ENCODE results near the gene SHISAL1.

Gene SHISAL1

GRCh38 chr22:44281768-44282637 lies 30.7 kb downstream of the SHISAL1 start:
- in situ Hi-C loops (cut with HindIII; ENCODE audit: low sequenced_read_pairs), result no loop called here

- in situ Hi-C loops (cut with HindIII; ENCODE audit: low sequenced_read_pairs), result no loop called here
Measured at GRCh38 chr22:44280665-44281188, 32.0 kb downstream of the SHISAL1 start.

GRCh38 chr22:44279069-44279360 lies 33.7 kb downstream of the SHISAL1 start:
- in situ Hi-C loops (cut with HindIII; ENCODE audit: low sequenced_read_pairs), result no loop called here

GRCh38 chr22:44278243-44279068 lies 34.3 kb downstream of the SHISAL1 start:
- in situ Hi-C loops (cut with HindIII; ENCODE audit: low sequenced_read_pairs), result no loop called here

- in situ Hi-C loops (cut with HindIII; ENCODE audit: low sequenced_read_pairs), result no loop called here
Measured at GRCh38 chr22:44277386-44278135, 35.2 kb downstream of the SHISAL1 start.

GRCh38 chr22:44276706-44277356 lies 35.9 kb downstream of the SHISAL1 start:
- in situ Hi-C loops (cut with HindIII; ENCODE audit: low sequenced_read_pairs), result no loop called here

GRCh38 chr22:44276041-44276440 lies 36.7 kb downstream of the SHISAL1 start:
- in situ Hi-C loops (cut with HindIII; ENCODE audit: low sequenced_read_pairs), result no loop called here

GRCh38 chr22:44275631-44275995 lies 37.1 kb downstream of the SHISAL1 start:
- in situ Hi-C loops (cut with HindIII; ENCODE audit: low sequenced_read_pairs), result no loop called here

GRCh38 chr22:44274918-44275630 lies 37.7 kb downstream of the SHISAL1 start:
- in situ Hi-C loops (cut with HindIII; ENCODE audit: low sequenced_read_pairs), result no loop called here

- in situ Hi-C loops (cut with HindIII; ENCODE audit: low sequenced_read_pairs), result no loop called here
Measured at GRCh38 chr22:44273175-44273574, 39.6 kb downstream of the SHISAL1 start.

GRCh38 chr22:44272401-44272771 lies 40.4 kb downstream of the SHISAL1 start:
- in situ Hi-C loops (cut with HindIII; ENCODE audit: low sequenced_read_pairs), result no loop called here

- in situ Hi-C loops (cut with HindIII; ENCODE audit: low sequenced_read_pairs), result no loop called here
Measured at GRCh38 chr22:44271732-44272400, 40.9 kb downstream of the SHISAL1 start.

GRCh38 chr22:44271010-44271500 lies 41.7 kb downstream of the SHISAL1 start:
- in situ Hi-C loops (cut with HindIII; ENCODE audit: low sequenced_read_pairs), result no loop called here

GRCh38 chr22:44270556-44270880 lies 42.2 kb downstream of the SHISAL1 start:
- in situ Hi-C loops (cut with HindIII; ENCODE audit: low sequenced_read_pairs), result no loop called here

- in situ Hi-C loops (cut with HindIII; ENCODE audit: low sequenced_read_pairs), result no loop called here
Measured at GRCh38 chr22:44269757-44270555, 42.8 kb downstream of the SHISAL1 start.

- in situ Hi-C loops (cut with HindIII; ENCODE audit: low sequenced_read_pairs), result no loop called here
Measured at GRCh38 chr22:44269117-44269498, 43.6 kb downstream of the SHISAL1 start.

- in situ Hi-C loops (cut with HindIII; ENCODE audit: low sequenced_read_pairs), result no loop called here
Measured at GRCh38 chr22:44268431-44269116, 44.2 kb downstream of the SHISAL1 start.

GRCh38 chr22:44267856-44268255 lies 44.9 kb downstream of the SHISAL1 start:
- in situ Hi-C loops (cut with HindIII; ENCODE audit: low sequenced_read_pairs), result no loop called here
